ENCODE measurements around the gene PIEZO1.
A peak's percentile ranks its signal among the peaks of the same experiment; 100 is the strongest.

Gene PIEZO1

DNA sequence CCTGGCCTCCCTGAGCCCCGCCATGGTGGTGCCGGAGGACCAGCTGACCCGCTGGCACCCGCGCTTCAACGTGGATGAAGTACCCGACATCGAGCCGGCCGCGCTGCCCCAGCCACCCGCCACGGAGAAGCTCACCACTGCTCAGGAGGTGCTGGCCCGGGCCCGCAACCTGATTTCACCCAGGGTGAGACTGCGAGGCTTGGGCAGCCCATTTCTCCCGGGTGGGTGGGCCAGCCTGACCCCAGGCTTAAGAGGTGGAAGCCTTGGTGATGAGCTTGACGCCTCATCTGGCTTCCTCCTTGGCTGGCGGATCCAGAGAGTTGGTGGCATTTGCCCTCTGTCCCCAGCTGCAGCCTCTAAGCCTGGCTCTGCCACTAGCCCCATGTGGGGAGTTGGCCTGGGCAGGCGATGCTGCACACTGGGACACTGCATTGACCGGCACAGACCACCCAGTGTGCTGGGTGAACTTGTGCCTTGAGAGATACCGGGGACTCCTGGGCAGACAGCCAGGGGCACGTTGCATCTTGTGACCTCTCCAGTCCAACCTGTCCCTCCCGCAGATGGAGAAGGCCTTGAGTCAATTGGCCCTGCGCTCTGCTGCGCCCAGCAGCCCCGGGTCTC is 21.6 kb upstream of the PIEZO1 start:
- no peak overlapping the region for H3K4me3 ChIP-seq (ENCODE audit: low read depth, low read length)
- ChIA-PET POLR2A (interaction anchor here (0.8 to 1.2 kb wide), 2 partner anchors 22 to 25 kb away, joined by 3 to 4 read pairs; partner anchors contain the start of gene PIEZO1), CTCF (interaction anchor here (0.7 to 1.3 kb wide), 2 partner anchors 70 to 360 kb away, joined by 3 to 4 read pairs; no protein-coding TSS in a partner anchor)
- DNase-seq (ENCODE audit: low read depth, low spot score): no peak
- TF ChIP-seq, protein P1, sequence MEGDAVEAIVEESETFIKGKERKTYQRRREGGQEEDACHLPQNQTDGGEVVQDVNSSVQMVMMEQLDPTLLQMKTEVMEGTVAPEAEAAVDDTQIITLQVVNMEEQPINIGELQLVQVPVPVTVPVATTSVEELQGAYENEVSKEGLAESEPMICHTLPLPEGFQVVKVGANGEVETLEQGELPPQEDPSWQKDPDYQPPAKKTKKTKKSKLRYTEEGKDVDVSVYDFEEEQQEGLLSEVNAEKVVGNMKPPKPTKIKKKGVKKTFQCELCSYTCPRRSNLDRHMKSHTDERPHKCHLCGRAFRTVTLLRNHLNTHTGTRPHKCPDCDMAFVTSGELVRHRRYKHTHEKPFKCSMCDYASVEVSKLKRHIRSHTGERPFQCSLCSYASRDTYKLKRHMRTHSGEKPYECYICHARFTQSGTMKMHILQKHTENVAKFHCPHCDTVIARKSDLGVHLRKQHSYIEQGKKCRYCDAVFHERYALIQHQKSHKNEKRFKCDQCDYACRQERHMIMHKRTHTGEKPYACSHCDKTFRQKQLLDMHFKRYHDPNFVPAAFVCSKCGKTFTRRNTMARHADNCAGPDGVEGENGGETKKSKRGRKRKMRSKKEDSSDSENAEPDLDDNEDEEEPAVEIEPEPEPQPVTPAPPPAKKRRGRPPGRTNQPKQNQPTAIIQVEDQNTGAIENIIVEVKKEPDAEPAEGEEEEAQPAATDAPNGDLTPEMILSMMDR (IDR thresholded peaks at IDR 0.05; ENCODE audit: insufficient read depth, low read length, missing control alignments): no peak

DNA sequence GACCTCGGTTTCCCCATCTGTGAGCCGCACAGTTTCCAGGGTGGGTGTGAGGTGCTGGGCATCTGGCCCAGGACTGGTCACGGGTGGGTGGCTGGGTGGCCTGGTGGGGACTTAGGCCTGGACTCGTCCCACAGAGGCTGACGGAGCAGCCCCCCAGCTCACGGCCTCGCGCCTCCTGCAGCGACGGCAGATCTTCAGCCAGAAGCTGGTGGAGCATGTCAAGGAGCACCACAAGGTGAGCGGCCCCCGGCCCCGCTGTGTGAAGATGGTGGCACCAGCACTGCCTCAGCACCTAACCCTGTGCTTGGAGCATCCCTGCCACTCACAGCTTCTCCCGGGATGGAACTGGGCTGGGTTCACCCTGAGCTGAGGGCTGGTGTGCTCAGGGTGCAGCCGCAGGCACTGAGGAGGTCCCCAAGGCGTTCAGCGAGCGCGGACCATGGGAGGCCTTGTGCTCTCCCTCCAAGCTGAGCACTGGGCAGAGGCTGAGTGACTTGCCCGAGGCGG is 20.9 kb upstream of the PIEZO1 start:
- no peak for DNase-seq (ENCODE audit: low read depth, low spot score)
- TF ChIP-seq, protein P1 (IDR thresholded peaks at IDR 0.05; ENCODE audit: insufficient read depth, low read length, missing control alignments): no peak
- no peak overlapping the region for H3K4me3 ChIP-seq (ENCODE audit: low read depth, low read length)
- CTCF ChIA-PET: no interaction called here
- POLR2A ChIA-PET: interaction anchor here (0.8 to 1.2 kb wide), 2 partner anchors 21 to 24 kb away, joined by 3 to 4 read pairs; partner anchors contain the start of gene PIEZO1

DNA sequence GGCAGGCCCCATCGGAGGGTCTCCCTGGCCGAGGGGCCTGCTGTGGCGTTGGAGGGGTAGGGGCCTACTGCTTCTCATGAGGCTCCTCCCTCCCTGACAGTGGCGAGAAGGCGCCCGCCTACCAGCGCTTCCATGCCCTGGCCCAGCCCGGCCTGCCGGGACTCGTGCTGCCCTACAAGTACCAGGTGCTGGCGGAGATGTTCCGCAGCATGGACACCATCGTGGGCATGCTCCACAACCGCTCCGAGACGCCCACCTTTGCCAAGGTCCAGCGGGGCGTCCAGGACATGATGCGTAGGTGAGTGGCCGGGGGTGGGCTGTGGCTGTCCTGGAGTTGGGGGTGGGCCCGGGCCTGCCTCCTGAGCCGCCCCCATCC is 20.3 kb upstream of the PIEZO1 start:
- no peak for DNase-seq (ENCODE audit: low read depth, low spot score)
- ChIA-PET POLR2A (interaction anchor here (1.2 kb wide), 1 partner anchor 24 kb away, joined by 3 read pairs; no protein-coding TSS in a partner anchor), CTCF (interaction anchor here (1.7 kb wide), 1 partner anchor 62 kb away, joined by 4 read pairs; no protein-coding TSS in a partner anchor)
- TF ChIP-seq, protein P1 (IDR thresholded peaks at IDR 0.05; ENCODE audit: insufficient read depth, low read length, missing control alignments): no peak
- H3K4me3 ChIP-seq (ENCODE audit: low read depth, low read length): no peak overlapping the region; the same call in 1 of the 2 replicates

DNA sequence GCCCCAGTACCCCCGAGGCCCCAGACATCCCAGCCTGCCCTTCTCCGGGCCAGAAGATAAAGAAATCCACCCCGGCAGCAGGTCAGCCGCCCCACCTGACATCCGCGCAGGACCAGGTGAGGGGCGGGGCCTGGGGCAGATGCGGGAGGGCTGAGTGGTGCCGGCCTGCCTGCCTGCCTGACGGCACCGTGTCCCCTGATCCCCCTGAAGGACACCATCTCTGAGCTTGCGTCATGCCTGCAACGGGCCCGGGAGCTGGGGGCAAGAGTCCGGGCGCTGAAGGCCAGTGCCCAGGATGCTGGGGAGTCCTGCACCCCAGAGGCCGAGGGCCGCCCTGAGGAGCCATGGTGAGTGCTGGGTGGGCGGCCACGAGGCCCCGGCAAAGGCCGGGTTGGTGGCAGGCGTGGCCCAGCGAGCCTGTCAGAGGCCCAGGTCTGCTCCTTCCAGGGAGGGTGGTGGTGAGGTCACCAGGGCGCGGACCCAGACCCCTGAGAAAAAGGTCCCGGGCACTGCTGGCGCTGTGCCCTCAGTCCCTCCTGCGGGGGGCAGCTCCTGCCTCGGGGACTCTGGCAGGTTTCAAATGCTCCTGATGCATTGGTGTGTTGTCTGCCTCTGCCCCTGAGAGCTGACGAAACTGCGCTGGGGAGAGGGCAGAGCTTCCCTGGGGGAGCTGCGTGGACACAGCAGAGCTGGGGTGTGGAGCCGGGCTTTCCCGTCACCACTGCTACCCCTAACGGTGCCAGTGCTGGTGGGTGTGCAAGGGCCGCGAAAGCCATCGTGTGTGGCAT is 19.7 kb upstream of the PIEZO1 start:
- POLR2A ChIA-PET: no interaction called here
- CTCF ChIA-PET: interaction anchor here (1.7 to 2.3 kb wide), 2 partner anchors 62 to 69 kb away, joined by 4 to 6 read pairs; no protein-coding TSS in a partner anchor
- peak overlapping the region; percentile 70 for H3K4me3 ChIP-seq (ENCODE audit: low read depth, low read length)
- no peak for DNase-seq (ENCODE audit: low read depth, low spot score)
- TF ChIP-seq, protein P1 (IDR thresholded peaks at IDR 0.05; ENCODE audit: insufficient read depth, low read length, missing control alignments): no peak

DNA sequence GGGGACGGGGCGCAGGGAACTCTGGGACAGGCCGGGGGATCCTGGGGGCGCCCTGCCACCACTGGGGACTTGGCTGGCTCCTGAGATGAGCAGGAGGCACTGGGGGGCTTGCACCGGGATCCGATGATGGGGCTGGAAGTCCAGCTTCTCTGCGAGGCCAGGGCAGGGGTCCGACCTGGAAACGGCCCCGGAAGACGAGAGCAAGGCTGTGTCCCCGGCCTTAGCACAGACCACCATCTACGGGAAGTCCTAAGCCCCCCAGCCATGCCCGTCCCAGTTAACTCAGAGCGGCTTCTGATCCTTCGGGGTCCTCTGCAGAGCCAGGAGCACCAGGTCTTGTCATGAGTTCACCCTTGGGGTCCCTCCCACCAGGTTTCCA is 19.1 kb upstream of the PIEZO1 start:
- POLR2A ChIA-PET: no interaction called here
- H3K4me3 ChIP-seq (ENCODE audit: low read depth, low read length): peak overlapping the region; percentile 70
- CTCF ChIA-PET: interaction anchor here (1.7 to 2.3 kb wide), 3 partner anchors 61 to 69 kb away, joined by 4 to 6 read pairs (median 5); no protein-coding TSS in a partner anchor
- DNase-seq (ENCODE audit: low read depth, low spot score): no peak
- TF ChIP-seq, protein P1 (IDR thresholded peaks at IDR 0.05; ENCODE audit: insufficient read depth, low read length, missing control alignments): no peak

Data from AG04449 (cell line).